PC-3 (cell line): ENCODE measurements around the gene PHC2. TPM values are rescaled to one million over a fixed set of nuclear protein-coding genes. Genes with fewer than 3 reads are reported as not detected.

ENCODE experiments used
- ATAC-seq: fragments of 200-7000 bp; cut with Tn5 transposase; 2 replicates; pipeline ENCODE4 v1.9.1; 2020; ENCODE audit warnings: mild to moderate bottlenecking, moderate library complexity
- BruUV-seq: library from RNA; stranded (reverse); fragments of 400-500 nt; replicated peaks from 2 replicates; lab custom pipeline; 2021; lab: Mats Ljungman, UMichigan
- CTCF ChIA-PET: fragments of 300-600 bp; sonication (Branson Sonifier 250); formaldehyde crosslinking; loops from one replicate; lab custom pipeline; 2022; ENCODE audit warnings: antibody characterized with exemption; lab: Charles Lee
- POLR2A ChIA-PET: fragments of 300-600 bp; sonication (Branson Sonifier 250); formaldehyde crosslinking; loops from one replicate; lab custom pipeline; 2022; ENCODE audit warnings: antibody characterized with exemption; ENCODE audit not compliant: unreplicated experiment; lab: Charles Lee
- DNase-seq: peaks from one replicate; pipeline ENCODE4 v3.0.0-alpha.2; 2015
- H2AFZ ChIP-seq: fragments of 300-600 bp; sonication (generic); 2 replicates; pipeline ENCODE4 v1.6.0; 2016; ENCODE audit warnings: antibody characterized with exemption, low read length
- H3F3A ChIP-seq: fragments of 300-600 bp; sonication (generic); one replicate; pipeline ENCODE4 v1.6.0; 2017; ENCODE audit warnings: antibody characterized with exemption, low read length, control low read depth, mild to moderate bottlenecking; ENCODE audit not compliant: unreplicated experiment
- H3K27ac ChIP-seq: fragments of 300-600 bp; sonication (generic); 2 replicates; pipeline ENCODE4 v1.5.1; 2016; ENCODE audit warnings: mild to moderate bottlenecking, low read length
- H3K27me3 ChIP-seq: fragments of 300-600 bp; sonication (generic); 2 replicates; pipeline ENCODE4 v1.6.1; 2016; ENCODE audit warnings: low read length, mixed read lengths
- H3K36me3 ChIP-seq: fragments of 300-600 bp; sonication (generic); 2 replicates; pipeline ENCODE4 v1.6.1; 2016; ENCODE audit warnings: low read depth, mixed run types, low read length, mixed read lengths
- H3K4me1 ChIP-seq: fragments of 300-600 bp; sonication (generic); 2 replicates; pipeline ENCODE4 v1.5.1; 2016; ENCODE audit warnings: low read length; ENCODE audit not compliant: insufficient read depth
- H3K4me2 ChIP-seq: fragments of 300-600 bp; sonication (generic); 2 replicates; pipeline ENCODE4 v1.6.0; 2016; ENCODE audit warnings: low read length
- H3K4me3 ChIP-seq: fragments of 300-600 bp; sonication (generic); 2 replicates; pipeline ENCODE4 v1.5.1; 2016; ENCODE audit warnings: mild to moderate bottlenecking, low read length, mixed read lengths
- H3K79me2 ChIP-seq: fragments of 300-600 bp; sonication (generic); 2 replicates; pipeline ENCODE4 v1.6.1; 2017; ENCODE audit warnings: low read length, mixed read lengths
- H3K9ac ChIP-seq: fragments of 300-600 bp; sonication (generic); 2 replicates; pipeline ENCODE4 v1.6.0; 2016; ENCODE audit warnings: mild to moderate bottlenecking, low read length
- H3K9me2 ChIP-seq: fragments of 300-600 bp; sonication (generic); replicated peaks from 2 replicates; pipeline ENCODE4 v1.6.1; 2016; ENCODE audit warnings: mixed run types, low read length, mixed read lengths
- H3K9me3 ChIP-seq: fragments of 300-600 bp; sonication (generic); 2 replicates; pipeline ENCODE4 v1.6.1; 2016; ENCODE audit warnings: low read length, mixed read lengths
- H4K20me1 ChIP-seq: fragments of 300-600 bp; sonication (generic); 2 replicates; pipeline ENCODE4 v1.6.1; 2016; ENCODE audit warnings: low read length, mixed read lengths
- EZH2 ChIP-seq: fragments of 300-600 bp; sonication (generic); IDR thresholded peaks from one replicate; pipeline ENCODE4 v1.6.1; 2017; ENCODE audit warnings: antibody characterized with exemption, mild to moderate bottlenecking, low read length; ENCODE audit not compliant: unreplicated experiment
- EZH2phosphoT487 ChIP-seq: fragments of 300-600 bp; sonication (generic); IDR thresholded peaks from 2 replicates; pipeline ENCODE4 v1.6.1; 2018; ENCODE audit warnings: mild to moderate bottlenecking, antibody characterized with exemption, low read length, borderline replicate concordance
- intact Hi-C: fragments of 100-400 bp; cut with micrococcal nuclease; formaldehyde crosslinking; loops from 2 replicates; pipeline ENCODE4 v1.9.0; 2023
- total RNA-seq: library from RNA; depleted of rRNA; stranded (reverse); fragments of >200 nt; gene quantifications from 2 replicates; pipeline ENCODE4 v1.2.3, GENCODE V29; 2014
- TF ChIP-seq, protein P1 (sequence below): fragments of 300-600 bp; sonication (generic); conservative IDR thresholded peaks from 2 replicates; pipeline ENCODE4 v1.5.1; 2017; ENCODE audit warnings: antibody characterized with exemption, low read depth, mild to moderate bottlenecking, low read length

Gene PHC2
- total RNA-seq, 1 experiment from 2014 or later: 134 TPM

- H3F3A ChIP-seq: no peaks in the 10 kb centered on the region
- intact Hi-C loops: no loop called here
- H4K20me1 ChIP-seq: no peaks in the 10 kb centered on the region
- H3K27me3 ChIP-seq: no peaks in the 10 kb centered on the region
- DNase-seq (no peak), ATAC-seq (no peak)
- CTCF ChIA-PET: interaction anchor here (0.6 to 1.0 kb wide), 3 partner anchors 84 to 239 kb away, joined by 3 to 5 read pairs (median 3); no protein-coding TSS in a partner anchor
- H3K9me2 ChIP-seq: no peaks in the 10 kb centered on the region
- H3K9me3 ChIP-seq: no peaks in the 10 kb centered on the region
- H3K36me3 ChIP-seq: peaks cover 29% of the 10 kb centered on the region
- H3K4me3 ChIP-seq: no peak overlapping the region
- H3K27ac ChIP-seq: no peak overlapping the region
- BruUV-seq: no TSS peak
- no peaks in the 10 kb centered on the region for H3K4me1 ChIP-seq
- no peak overlapping the region for H2AFZ ChIP-seq
- no peaks in the 10 kb centered on the region for H3K79me2 ChIP-seq
- TF ChIP-seq EZH2phosphoT487 (no peak), EZH2 (no peak)
- TF ChIP-seq, protein P1, sequence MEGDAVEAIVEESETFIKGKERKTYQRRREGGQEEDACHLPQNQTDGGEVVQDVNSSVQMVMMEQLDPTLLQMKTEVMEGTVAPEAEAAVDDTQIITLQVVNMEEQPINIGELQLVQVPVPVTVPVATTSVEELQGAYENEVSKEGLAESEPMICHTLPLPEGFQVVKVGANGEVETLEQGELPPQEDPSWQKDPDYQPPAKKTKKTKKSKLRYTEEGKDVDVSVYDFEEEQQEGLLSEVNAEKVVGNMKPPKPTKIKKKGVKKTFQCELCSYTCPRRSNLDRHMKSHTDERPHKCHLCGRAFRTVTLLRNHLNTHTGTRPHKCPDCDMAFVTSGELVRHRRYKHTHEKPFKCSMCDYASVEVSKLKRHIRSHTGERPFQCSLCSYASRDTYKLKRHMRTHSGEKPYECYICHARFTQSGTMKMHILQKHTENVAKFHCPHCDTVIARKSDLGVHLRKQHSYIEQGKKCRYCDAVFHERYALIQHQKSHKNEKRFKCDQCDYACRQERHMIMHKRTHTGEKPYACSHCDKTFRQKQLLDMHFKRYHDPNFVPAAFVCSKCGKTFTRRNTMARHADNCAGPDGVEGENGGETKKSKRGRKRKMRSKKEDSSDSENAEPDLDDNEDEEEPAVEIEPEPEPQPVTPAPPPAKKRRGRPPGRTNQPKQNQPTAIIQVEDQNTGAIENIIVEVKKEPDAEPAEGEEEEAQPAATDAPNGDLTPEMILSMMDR: no peak
- H3K4me2 ChIP-seq: no peak overlapping the region
- POLR2A ChIA-PET: no interaction called here
- H3K9ac ChIP-seq: no peak overlapping the region
These were observed 58.7 kb downstream of the PHC2 start for GRCh38 chr1:33372162-33372561.

- intact Hi-C loops: no loop called here
These were observed 59.6 kb downstream of the PHC2 start for GRCh38 chr1:33371334-33371733.

DNA sequence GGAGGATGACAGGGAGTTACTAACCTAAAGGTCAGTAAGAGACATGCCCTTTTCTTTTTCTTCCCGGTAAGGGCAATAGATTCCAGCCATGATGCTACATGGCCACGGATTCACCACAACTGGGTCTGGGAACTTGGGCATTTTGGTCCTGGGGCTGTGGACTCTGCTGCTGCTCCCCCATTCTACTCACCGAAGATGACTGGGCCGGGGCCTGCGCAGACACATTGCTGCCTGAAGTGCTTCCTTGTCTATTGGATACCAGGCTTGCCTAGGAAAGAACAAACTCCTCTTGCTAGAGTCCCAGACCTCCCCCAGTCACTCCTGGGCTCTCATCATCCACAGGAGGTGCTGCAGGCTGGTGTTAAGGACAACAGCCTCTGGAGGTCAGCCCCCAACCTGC is 60.1 kb downstream of the PHC2 start:
- no peak overlapping the region for H3K9ac ChIP-seq
- DNase-seq: no peak
- no peaks in the 10 kb centered on the region for H3K27me3 ChIP-seq
- ATAC-seq: no peak
- no peaks in the 10 kb centered on the region for H3K9me2 ChIP-seq
- no peak overlapping the region for H2AFZ ChIP-seq
- no TSS peak for BruUV-seq
- no peaks in the 10 kb centered on the region for H3F3A ChIP-seq
- intact Hi-C loops: no loop called here
- ChIA-PET POLR2A (no interaction called here), CTCF (interaction anchor here (0.7 kb wide), 1 partner anchor 77 kb away, joined by 3 read pairs; no protein-coding TSS in a partner anchor)
- peaks cover 42% of the 10 kb centered on the region for H3K36me3 ChIP-seq
- H3K4me3 ChIP-seq: no peak overlapping the region
- H3K27ac ChIP-seq: no peak overlapping the region
- no peak overlapping the region for H3K4me2 ChIP-seq
- no peak for TF ChIP-seq EZH2
- no peak for TF ChIP-seq EZH2phosphoT487
- TF ChIP-seq, protein P1: no peak
- H4K20me1 ChIP-seq: no peaks in the 10 kb centered on the region
- no peaks in the 10 kb centered on the region for H3K79me2 ChIP-seq
- no peaks in the 10 kb centered on the region for H3K9me3 ChIP-seq
- no peaks in the 10 kb centered on the region for H3K4me1 ChIP-seq

More at GRCh38 chr1:33371334-33371733, 59.6 kb downstream of the PHC2 start:
- TF ChIP-seq, protein P1: no peak
- no peak for TF ChIP-seq EZH2phosphoT487
- no peak for TF ChIP-seq EZH2
- no peak overlapping the region for H3K27ac ChIP-seq
- H3F3A ChIP-seq: no peaks in the 10 kb centered on the region
- H4K20me1 ChIP-seq: no peaks in the 10 kb centered on the region
- no peak overlapping the region for H3K4me3 ChIP-seq
- H3K79me2 ChIP-seq: no peaks in the 10 kb centered on the region
- ATAC-seq: no peak
- H2AFZ ChIP-seq: no peak overlapping the region
- DNase-seq: no peak
- ChIA-PET POLR2A (no interaction called here), CTCF (no interaction called here)
- H3K9ac ChIP-seq: no peak overlapping the region
- no peak overlapping the region for H3K4me2 ChIP-seq
- BruUV-seq: no TSS peak
- H3K9me2 ChIP-seq: no peaks in the 10 kb centered on the region
- no peaks in the 10 kb centered on the region for H3K4me1 ChIP-seq
- H3K9me3 ChIP-seq: no peaks in the 10 kb centered on the region
- H3K36me3 ChIP-seq: peaks cover 38% of the 10 kb centered on the region
- H3K27me3 ChIP-seq: no peaks in the 10 kb centered on the region
